ENCODE results near the gene EXOC8.

Gene EXOC8

DNA sequence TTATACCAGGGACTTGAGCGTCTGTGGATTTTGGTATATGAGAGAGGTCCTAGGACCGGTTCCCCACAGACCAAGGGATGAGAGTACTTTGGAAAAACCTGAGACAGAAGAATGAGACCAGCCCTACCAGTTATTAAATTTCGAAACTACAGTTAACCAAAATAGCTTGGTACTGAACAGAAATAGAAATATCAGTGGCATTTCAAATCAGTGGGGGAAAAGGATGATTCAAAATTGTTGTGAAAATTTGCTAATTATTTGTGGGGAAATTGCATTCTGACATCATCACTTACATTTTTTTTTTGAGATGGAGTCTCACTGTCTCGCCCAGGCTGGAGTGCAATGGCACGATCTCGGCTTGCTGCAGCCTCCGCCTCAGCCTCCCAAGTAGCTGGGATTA, 8.2 kb downstream of the EXOC8 start:
- no peaks in the 10 kb centered on the region for H3K9me3 ChIP-seq (ENCODE audit: low read length)
- H3K36me3 ChIP-seq (ENCODE audit: insufficient read depth, low read length) = no peaks in the 10 kb centered on the region
- H3K27me3 ChIP-seq (ENCODE audit: control insufficient read depth in 1 of 2, insufficient read depth in 2 of 2, low read length in 2 of 2) = no peaks in the 10 kb centered on the region
- no peak overlapping the region for H3K27ac ChIP-seq (ENCODE audit: low read depth, low read length)
- no peak overlapping the region for H3K4me3 ChIP-seq (ENCODE audit: low read depth in 1 of 2, low read length in 2 of 2)
- no peak overlapping the region for H3K9ac ChIP-seq (ENCODE audit: low read length)
- peaks cover 11% of the 10 kb centered on the region for H3K4me1 ChIP-seq (ENCODE audit: insufficient read depth, low read length)

DNA sequence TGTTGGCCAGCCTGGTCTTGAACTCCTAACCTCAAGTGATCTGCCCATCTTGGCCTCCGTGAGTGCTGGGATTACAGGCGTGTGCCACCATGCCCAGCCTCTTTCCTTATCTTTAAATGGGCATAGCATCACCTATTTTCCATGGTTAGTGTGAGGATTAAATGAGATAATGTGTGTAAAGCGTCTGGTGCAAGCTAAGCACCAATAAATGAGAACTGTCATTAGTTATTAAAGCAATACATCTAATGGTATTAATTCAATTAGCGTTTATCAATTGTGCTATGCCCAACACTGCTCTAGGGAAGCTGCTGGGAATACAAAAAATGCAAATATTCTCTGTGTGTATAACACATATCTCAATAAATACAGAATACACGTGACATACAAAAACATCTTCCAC, 10.0 kb downstream of the EXOC8 start:
- no peaks in the 10 kb centered on the region for H3K4me1 ChIP-seq (ENCODE audit: insufficient read depth, low read length)
- H3K4me3 ChIP-seq (ENCODE audit: low read depth in 1 of 2, low read length in 2 of 2) = no peak overlapping the region
- no peaks in the 10 kb centered on the region for H3K27me3 ChIP-seq (ENCODE audit: control insufficient read depth in 1 of 2, insufficient read depth in 2 of 2, low read length in 2 of 2)
- no peak overlapping the region for H3K27ac ChIP-seq (ENCODE audit: low read depth, low read length)
- H3K9ac ChIP-seq (ENCODE audit: low read length) = no peak overlapping the region
- H3K9me3 ChIP-seq (ENCODE audit: low read length) = no peaks in the 10 kb centered on the region
- no peaks in the 10 kb centered on the region for H3K36me3 ChIP-seq (ENCODE audit: insufficient read depth, low read length)

DNA sequence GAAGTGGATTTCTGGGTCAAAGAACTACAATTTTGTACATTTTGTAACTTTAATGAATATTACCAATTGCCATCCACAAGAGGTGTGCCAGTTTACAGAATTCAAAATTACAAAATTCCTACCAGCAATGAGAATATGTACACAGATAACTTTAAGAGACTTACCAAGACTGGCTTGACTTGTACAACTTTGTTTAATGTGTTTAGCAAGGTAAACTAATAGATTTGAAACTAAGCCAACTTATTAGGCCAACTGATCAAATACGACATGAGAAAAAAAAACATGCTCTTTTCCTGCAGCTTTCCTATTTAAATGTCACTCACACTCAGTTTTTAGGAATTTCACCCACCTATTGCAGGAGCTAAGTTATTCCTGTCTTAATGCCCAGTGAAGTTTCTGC, 11.4 kb downstream of the EXOC8 start:
- Histone ChIP-seq H3K36me3 (ENCODE audit: insufficient read depth, low read length) (no peaks in the 10 kb centered on the region), H3K27me3 (ENCODE audit: control insufficient read depth in 1 of 2, insufficient read depth in 2 of 2, low read length in 2 of 2) (no peaks in the 10 kb centered on the region), H3K9me3 (ENCODE audit: low read length) (no peaks in the 10 kb centered on the region), H3K4me3 (ENCODE audit: low read depth in 1 of 2, low read length in 2 of 2) (no peak overlapping the region), H3K4me1 (ENCODE audit: insufficient read depth, low read length) (no peaks in the 10 kb centered on the region), H3K27ac (ENCODE audit: low read depth, low read length) (no peak overlapping the region), H3K9ac (ENCODE audit: low read length) (no peak overlapping the region)

DNA sequence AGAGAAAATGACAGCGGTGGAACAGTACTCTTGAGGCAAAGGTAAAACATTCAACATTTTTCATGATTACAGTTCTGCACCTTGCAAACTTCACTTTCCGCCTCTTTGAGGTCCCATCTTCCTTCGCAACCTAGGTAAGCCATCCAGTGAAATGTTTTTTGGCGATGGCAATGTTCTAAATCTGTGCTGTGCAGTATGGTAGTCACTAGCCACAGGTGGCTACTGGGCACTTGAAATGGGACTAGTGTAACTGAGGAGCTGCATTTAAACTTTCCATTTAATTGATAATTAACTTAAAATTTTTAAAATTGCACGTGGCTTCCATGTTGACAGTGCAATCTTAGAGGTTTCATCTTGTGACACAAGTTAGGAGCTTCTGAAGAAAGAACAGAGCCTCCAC, 13.0 kb downstream of the EXOC8 start:
- no peaks in the 10 kb centered on the region for H3K27me3 ChIP-seq (ENCODE audit: control insufficient read depth in 1 of 2, insufficient read depth in 2 of 2, low read length in 2 of 2)
- no peaks in the 10 kb centered on the region for H3K36me3 ChIP-seq (ENCODE audit: insufficient read depth, low read length)
- no peak overlapping the region for H3K27ac ChIP-seq (ENCODE audit: low read depth, low read length)
- no peaks in the 10 kb centered on the region for H3K4me1 ChIP-seq (ENCODE audit: insufficient read depth, low read length)
- no peaks in the 10 kb centered on the region for H3K9me3 ChIP-seq (ENCODE audit: low read length)
- H3K4me3 ChIP-seq (ENCODE audit: low read depth in 1 of 2, low read length in 2 of 2) = no peak overlapping the region
- H3K9ac ChIP-seq (ENCODE audit: low read length) = no peak overlapping the region

DNA sequence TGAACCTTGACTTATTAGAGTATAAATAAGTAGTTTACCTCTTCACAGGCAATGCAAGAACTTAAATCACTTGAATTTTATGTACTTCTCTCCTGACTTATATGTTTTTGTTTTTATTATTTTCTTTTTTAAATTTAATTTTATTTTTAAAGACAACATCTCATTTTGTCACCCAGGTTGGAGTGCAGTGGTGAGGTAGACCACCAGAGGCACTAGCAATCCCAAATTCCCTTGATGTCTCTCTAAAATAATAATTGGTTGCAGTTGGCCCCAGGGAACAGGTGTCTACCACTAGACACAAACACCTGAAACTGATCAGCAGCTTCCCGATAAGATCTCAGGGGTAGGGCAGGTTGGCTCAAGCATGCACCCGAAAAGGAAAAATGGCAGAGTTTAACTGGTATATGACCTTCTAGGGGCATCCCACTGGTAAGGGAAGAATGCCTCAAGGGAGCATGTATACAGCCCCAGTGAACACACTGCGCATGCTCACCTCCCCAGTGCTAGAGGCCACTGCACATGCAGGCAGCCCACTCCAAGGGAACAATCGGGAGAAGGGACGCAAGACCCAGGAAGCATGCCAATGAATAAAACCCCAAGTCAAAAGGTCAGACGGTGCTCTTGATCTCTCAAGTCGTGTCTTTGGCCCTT, 14.6 kb downstream of the EXOC8 start:
- Histone ChIP-seq H3K4me1 (ENCODE audit: insufficient read depth, low read length) (no peaks in the 10 kb centered on the region), H3K9me3 (ENCODE audit: low read length) (no peaks in the 10 kb centered on the region), H3K27ac (ENCODE audit: low read depth, low read length) (no peak overlapping the region), H3K4me3 (ENCODE audit: low read depth in 1 of 2, low read length in 2 of 2) (no peak overlapping the region), H3K27me3 (ENCODE audit: control insufficient read depth in 1 of 2, insufficient read depth in 2 of 2, low read length in 2 of 2) (no peaks in the 10 kb centered on the region), H3K36me3 (ENCODE audit: insufficient read depth, low read length) (no peaks in the 10 kb centered on the region), H3K9ac (ENCODE audit: low read length) (no peak overlapping the region)

DNA sequence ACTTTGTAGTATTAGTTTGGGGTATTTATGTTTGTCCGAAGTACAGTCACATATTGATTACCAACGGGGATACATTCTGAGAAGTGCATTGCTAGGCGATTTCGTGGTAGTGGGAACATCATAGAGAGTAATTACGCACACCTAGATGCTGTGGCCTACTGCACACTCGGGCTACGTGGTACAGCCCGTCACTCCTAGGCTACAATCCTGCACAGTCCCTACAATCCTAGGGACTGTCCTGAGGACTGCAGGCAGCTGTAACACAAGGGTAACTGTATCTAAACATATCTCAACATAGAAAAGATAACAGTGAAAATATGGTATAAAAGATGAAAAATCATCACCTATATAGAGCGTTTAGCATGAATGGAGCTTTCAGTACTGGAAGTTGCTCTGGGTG, 18.6 kb downstream of the EXOC8 start:
- H3K9ac ChIP-seq (ENCODE audit: low read length) = no peak overlapping the region
- no peaks in the 10 kb centered on the region for H3K9me3 ChIP-seq (ENCODE audit: low read length)
- H3K27ac ChIP-seq (ENCODE audit: low read depth, low read length) = no peak overlapping the region
- H3K27me3 ChIP-seq (ENCODE audit: control insufficient read depth in 1 of 2, insufficient read depth in 2 of 2, low read length in 2 of 2) = no peaks in the 10 kb centered on the region
- no peaks in the 10 kb centered on the region for H3K4me1 ChIP-seq (ENCODE audit: insufficient read depth, low read length)
- H3K36me3 ChIP-seq (ENCODE audit: insufficient read depth, low read length) = no peaks in the 10 kb centered on the region
- no peak overlapping the region for H3K4me3 ChIP-seq (ENCODE audit: low read depth in 1 of 2, low read length in 2 of 2)

DNA sequence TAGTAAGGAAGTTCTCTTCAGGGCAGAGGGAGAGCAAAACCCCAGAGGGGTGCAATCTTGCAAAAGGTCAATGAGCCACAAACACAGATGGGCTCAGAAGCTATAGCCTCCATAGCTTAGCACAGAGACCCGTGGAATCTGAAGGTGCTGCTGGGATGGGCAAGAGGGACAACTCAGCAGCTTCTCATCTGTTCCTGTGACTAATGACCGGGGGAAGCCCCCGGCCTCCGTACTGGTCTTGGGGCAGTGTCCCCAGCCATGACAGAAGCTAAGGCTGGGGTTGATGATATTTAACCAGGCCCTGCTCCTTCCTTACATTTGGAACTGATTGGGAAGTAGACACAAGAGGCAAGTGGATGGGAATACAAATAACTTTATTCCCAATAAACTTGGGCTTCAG, 19.1 kb downstream of the EXOC8 start:
- no peaks in the 10 kb centered on the region for H3K4me1 ChIP-seq (ENCODE audit: insufficient read depth, low read length)
- H3K27me3 ChIP-seq (ENCODE audit: control insufficient read depth in 1 of 2, insufficient read depth in 2 of 2, low read length in 2 of 2) = no peaks in the 10 kb centered on the region
- no peak overlapping the region for H3K9ac ChIP-seq (ENCODE audit: low read length)
- H3K4me3 ChIP-seq (ENCODE audit: low read depth in 1 of 2, low read length in 2 of 2) = no peak overlapping the region
- no peaks in the 10 kb centered on the region for H3K9me3 ChIP-seq (ENCODE audit: low read length)
- no peak overlapping the region for H3K27ac ChIP-seq (ENCODE audit: low read depth, low read length)
- no peaks in the 10 kb centered on the region for H3K36me3 ChIP-seq (ENCODE audit: insufficient read depth, low read length)

DNA sequence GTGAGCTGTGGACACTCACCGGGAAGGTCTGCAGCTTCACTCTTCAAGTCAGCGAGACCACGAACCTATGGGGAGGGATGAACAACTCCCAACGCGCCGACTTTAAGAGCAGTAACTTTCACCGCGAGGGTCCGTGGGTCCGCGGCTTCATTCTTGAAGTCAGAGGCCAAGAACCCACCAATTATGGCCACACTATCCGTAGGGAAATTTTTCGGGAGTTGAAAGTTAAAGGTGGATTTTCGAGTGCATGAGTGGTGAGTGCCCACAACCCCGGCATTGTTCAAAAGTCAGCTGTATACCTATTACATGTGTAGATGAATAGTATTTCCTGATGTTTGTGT, 19.7 kb downstream of the EXOC8 start:
- Histone ChIP-seq H3K27me3 (ENCODE audit: control insufficient read depth in 1 of 2, insufficient read depth in 2 of 2, low read length in 2 of 2) (no peaks in the 10 kb centered on the region), H3K9ac (ENCODE audit: low read length) (no peak overlapping the region), H3K36me3 (ENCODE audit: insufficient read depth, low read length) (no peaks in the 10 kb centered on the region), H3K9me3 (ENCODE audit: low read length) (no peaks in the 10 kb centered on the region), H3K27ac (ENCODE audit: low read depth, low read length) (no peak overlapping the region), H3K4me1 (ENCODE audit: insufficient read depth, low read length) (no peaks in the 10 kb centered on the region), H3K4me3 (ENCODE audit: low read depth in 1 of 2, low read length in 2 of 2) (no peak overlapping the region)

DNA sequence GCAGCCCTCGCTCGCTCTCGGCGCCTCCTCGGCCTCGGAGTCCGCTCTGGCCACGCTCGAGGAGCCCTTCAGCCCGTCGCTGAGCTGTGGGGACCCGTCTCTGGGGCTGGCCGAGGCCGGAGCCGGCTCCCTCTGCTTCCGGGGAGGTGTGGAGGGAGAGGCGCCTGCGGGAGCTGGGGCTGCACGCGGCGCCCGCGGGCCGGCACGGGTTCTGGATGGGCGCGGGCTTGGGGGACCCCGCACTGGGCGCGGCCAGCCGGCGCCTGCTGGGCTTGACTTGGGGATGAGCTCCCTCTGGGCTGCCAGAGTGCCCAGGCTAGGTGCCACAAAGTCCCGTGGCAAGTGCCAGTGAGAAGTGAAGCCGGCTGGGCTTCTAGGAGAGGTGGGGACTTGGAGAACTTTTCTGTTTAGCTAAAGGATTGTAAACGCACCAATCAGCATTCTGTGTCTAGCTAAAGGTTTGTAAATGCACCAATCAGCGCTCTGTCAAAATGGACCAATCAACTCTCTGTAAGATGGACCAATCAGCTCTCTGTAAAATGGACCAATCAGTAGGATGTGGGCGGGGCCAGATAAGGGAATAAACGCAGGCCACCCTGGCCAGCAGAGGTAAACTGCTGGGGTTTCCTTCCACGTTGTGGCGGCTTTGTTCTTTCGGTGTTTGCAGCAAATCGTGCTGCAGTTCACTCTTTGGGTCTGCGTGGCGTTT, 20.2 kb downstream of the EXOC8 start:
- H3K9ac ChIP-seq (ENCODE audit: low read length) = no peak overlapping the region
- no peak overlapping the region for H3K27ac ChIP-seq (ENCODE audit: low read depth, low read length)
- H3K4me1 ChIP-seq (ENCODE audit: insufficient read depth, low read length) = no peaks in the 10 kb centered on the region
- no peaks in the 10 kb centered on the region for H3K27me3 ChIP-seq (ENCODE audit: control insufficient read depth in 1 of 2, insufficient read depth in 2 of 2, low read length in 2 of 2)
- H3K9me3 ChIP-seq (ENCODE audit: low read length) = no peaks in the 10 kb centered on the region
- no peaks in the 10 kb centered on the region for H3K36me3 ChIP-seq (ENCODE audit: insufficient read depth, low read length)
- H3K4me3 ChIP-seq (ENCODE audit: low read depth in 1 of 2, low read length in 2 of 2) = no peak overlapping the region

DNA sequence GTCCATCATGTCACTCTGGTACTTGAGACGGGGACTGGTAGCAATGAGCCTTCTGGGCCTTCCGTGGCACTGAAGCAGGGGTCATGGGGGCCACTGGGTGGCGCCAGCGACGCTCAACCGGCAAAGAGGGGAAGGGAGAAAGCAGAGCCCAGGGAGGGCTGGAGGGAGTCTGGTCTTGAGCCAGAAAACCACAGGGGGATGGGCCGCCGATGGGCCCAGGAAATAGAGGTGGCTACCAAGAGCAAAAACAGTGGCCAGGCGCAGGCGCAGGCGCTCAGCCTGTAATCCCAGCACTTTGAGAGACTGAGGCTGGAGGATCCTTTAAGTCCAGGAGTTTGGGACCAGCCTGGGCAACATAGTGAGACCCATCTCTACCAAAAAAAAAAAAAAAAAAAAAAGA, 21.8 kb downstream of the EXOC8 start:
- Histone ChIP-seq H3K9ac (ENCODE audit: low read length) (no peak overlapping the region), H3K27me3 (ENCODE audit: control insufficient read depth in 1 of 2, insufficient read depth in 2 of 2, low read length in 2 of 2) (no peaks in the 10 kb centered on the region), H3K27ac (ENCODE audit: low read depth, low read length) (no peak overlapping the region), H3K36me3 (ENCODE audit: insufficient read depth, low read length) (no peaks in the 10 kb centered on the region), H3K9me3 (ENCODE audit: low read length) (no peaks in the 10 kb centered on the region), H3K4me3 (ENCODE audit: low read depth in 1 of 2, low read length in 2 of 2) (no peak overlapping the region), H3K4me1 (ENCODE audit: insufficient read depth, low read length) (no peaks in the 10 kb centered on the region)

DNA sequence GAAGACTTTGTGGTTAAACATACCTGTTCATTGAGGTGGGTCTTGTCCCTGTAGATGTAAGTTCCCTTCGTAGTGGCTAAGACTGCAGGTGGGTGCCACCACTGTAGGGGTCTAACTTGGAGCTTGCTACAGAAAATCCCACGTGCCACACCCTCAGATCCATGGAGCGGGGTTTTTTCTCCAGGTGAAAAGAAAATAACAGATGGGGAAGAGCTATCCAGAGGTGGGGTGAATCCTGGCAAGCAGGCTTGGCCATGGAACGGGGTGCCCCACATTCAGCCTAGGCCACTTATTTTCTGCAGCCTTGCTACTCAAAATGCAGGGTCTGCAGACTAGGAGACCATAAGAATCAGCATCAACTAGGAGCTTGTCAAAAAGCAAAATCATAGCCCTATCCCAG, 24.0 kb downstream of the EXOC8 start:
- Histone ChIP-seq H3K9ac (ENCODE audit: low read length) (no peak overlapping the region), H3K4me3 (ENCODE audit: low read depth in 1 of 2, low read length in 2 of 2) (no peak overlapping the region), H3K9me3 (ENCODE audit: low read length) (no peaks in the 10 kb centered on the region), H3K27me3 (ENCODE audit: control insufficient read depth in 1 of 2, insufficient read depth in 2 of 2, low read length in 2 of 2) (no peaks in the 10 kb centered on the region), H3K36me3 (ENCODE audit: insufficient read depth, low read length) (no peaks in the 10 kb centered on the region), H3K4me1 (ENCODE audit: insufficient read depth, low read length) (no peaks in the 10 kb centered on the region), H3K27ac (ENCODE audit: low read depth, low read length) (no peak overlapping the region)

DNA sequence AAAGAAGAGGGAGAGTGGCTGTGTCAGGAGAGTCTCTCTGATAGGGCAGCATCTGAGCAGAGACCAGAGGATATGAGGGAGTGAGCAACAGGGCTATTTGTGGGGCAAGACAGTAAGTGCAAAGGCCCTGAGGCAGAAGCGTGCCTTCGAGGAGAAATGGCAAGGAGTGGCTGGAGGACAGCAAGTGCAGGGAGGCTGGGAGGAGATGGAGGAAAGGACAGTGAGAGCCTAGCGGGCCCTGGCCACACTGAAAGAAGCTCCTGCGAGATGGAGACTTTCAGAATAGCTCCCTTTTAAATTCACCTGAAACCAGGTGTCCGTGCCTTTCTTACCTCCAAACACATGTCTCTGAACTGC, 25.2 kb downstream of the EXOC8 start:
- Histone ChIP-seq H3K9ac (ENCODE audit: low read length) (no peak overlapping the region), H3K27ac (ENCODE audit: low read depth, low read length) (no peak overlapping the region), H3K4me3 (ENCODE audit: low read depth in 1 of 2, low read length in 2 of 2) (no peak overlapping the region), H3K36me3 (ENCODE audit: insufficient read depth, low read length) (no peaks in the 10 kb centered on the region), H3K27me3 (ENCODE audit: control insufficient read depth in 1 of 2, insufficient read depth in 2 of 2, low read length in 2 of 2) (no peaks in the 10 kb centered on the region), H3K4me1 (ENCODE audit: insufficient read depth, low read length) (no peaks in the 10 kb centered on the region), H3K9me3 (ENCODE audit: low read length) (no peaks in the 10 kb centered on the region)
